VCaP (cell line): ENCODE results near the gene ZMYM4.
A peak's percentile ranks its signal among the peaks of the same experiment; 100 is the strongest.

ENCODE experiments used
- H3K27ac ChIP-seq: fragments of 450-650 bp; 2 replicates; pipeline ENCODE4 v1.5.1; 2017
- CTCF ChIP-seq: fragments of 450-650 bp; conservative IDR thresholded peaks from 2 replicates; pipeline ENCODE4 v1.5.1; 2017; ENCODE audit warnings: mild to moderate bottlenecking, moderate library complexity

The ZMYM4 gene

GRCh38 chr1:35264035-35264434 is 4.5 kb upstream of the ZMYM4 start:
- H3K27ac ChIP-seq: peak overlapping the region; percentile 73
- TF ChIP-seq CTCF: no peak

- H3K27ac ChIP-seq: peak overlapping the region; percentile 73
- no peak for TF ChIP-seq CTCF
Measured at GRCh38 chr1:35264871-35265270, 3.6 kb upstream of the ZMYM4 start.

- TF ChIP-seq CTCF: no peak
- peak overlapping the region; percentile 73; the same call in 1 of the 2 replicates for H3K27ac ChIP-seq
Measured at GRCh38 chr1:35266306-35266705, 2.2 kb upstream of the ZMYM4 start.

DNA sequence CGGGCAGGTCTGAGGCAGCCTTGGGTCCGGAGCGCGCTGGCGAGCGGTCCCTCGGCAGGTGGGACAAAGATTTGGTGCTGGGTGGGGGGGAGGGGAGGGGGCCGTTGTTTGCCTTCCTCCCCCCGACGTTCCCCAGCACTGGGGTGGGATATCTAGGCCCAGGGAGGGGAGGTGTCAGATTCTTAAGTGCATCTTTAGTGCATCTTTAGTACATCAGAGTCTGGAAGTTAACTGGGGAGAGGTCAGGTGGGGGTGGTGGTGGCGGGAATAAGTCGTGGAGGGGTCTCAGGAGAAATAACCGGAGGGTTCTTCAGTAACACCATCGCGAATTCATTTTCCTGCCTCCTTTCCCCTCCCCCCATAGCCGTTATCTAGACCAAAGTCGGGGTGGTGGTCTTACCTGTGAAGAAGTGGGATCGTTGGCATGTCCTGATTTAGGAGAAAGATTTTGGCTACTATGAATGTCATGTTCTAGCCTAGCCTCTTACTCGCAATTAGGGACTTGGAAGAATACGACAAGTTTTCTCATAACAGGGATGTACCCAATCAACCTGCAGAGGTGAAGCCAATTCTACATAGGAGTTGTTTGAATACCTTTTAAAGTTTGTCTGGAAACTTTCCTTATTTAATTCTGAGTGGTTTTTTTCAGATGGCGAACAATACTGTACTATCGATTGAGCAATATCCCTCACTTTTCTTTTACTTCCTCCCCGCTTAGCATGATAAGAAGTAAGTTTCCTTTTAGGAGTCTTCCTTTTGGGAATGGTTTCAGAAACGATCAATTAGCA is 886 bp downstream of the ZMYM4 start:
- H3K27ac ChIP-seq: peak overlapping the region; percentile 94
- TF ChIP-seq CTCF: no peak

- TF ChIP-seq CTCF: no peak
- no peak overlapping the region for H3K27ac ChIP-seq
Measured at GRCh38 chr1:35269989-35270289, 1.4 kb downstream of the ZMYM4 start.

- TF ChIP-seq CTCF: no peak
- H3K27ac ChIP-seq: no peak overlapping the region
Measured at GRCh38 chr1:35270836-35271235, 2.3 kb downstream of the ZMYM4 start.

DNA sequence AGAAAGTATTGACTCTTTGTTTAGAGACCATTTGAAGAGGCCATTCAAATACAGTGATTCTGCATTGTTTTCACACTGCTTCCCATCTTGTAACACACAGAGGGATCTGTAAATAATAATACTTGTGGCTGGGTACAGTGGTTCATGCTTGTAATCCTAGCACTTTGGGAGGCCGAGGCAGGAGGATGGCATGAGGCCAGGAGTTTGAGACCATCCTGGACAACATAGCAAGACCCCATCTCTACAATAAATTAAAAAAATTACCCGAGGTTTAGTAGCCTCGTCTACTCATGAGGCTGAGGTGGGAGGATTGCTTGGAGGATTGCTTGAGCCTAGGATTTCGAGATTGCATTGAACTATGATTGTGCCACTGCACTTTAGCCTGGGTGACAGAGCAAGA is 5.7 kb downstream of the ZMYM4 start:
- no peak overlapping the region for H3K27ac ChIP-seq
- no peak for TF ChIP-seq CTCF
